Fibroblast of skin of left quadriceps (primary cell): Measurements from ENCODE around the gene SORCS3.
A peak's percentile ranks its signal among the peaks of the same experiment; 100 is the strongest.

Experiments used
- DNase-seq, 2 experiments: peaks; one replicate each; pipeline ENCODE4 v3.0.0-alpha.2; 2013; ENCODE audit warnings: low read depth in 2 of 2

Gene SORCS3

DNA sequence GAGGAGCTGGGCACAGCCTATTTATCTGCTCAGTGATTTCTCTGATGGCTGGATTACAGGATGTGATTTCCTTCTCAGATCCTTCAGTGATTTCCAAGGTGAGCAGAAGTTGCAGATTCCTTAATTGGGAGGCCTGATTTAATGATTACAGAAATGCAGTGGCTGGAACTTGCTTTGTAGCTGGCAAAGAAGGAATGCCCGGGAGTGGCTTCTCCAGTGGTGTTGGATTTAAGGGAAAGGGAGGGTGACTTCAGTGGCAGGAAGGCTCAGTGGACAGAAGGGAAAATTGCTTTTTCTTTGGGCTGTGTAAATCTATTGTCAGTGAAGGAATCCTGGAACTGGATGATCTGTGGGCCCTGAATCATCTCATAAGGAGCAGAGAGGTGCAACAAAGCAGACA lies 5.1 kb downstream of the SORCS3 start:
- no peak for DNase-seq

DNA sequence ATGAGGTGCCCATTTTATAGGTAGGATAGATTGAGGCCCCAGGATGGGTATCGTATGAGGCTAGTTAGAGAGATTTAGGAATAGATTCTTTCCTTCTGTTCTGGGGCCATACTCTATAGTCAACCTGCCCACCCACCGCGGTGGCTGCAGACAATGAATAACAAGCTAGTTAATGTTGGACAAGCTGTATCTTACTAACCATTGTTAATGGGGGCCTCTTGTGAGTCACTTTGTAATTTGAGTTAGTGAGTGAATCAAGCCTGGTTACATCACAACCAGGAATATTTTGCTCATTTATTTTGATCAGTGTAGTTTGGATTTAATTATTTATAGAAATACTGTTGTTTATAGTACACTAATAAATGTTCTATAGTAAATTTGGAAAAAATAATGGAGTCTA lies 7.3 kb downstream of the SORCS3 start:
- no peak for DNase-seq

DNA sequence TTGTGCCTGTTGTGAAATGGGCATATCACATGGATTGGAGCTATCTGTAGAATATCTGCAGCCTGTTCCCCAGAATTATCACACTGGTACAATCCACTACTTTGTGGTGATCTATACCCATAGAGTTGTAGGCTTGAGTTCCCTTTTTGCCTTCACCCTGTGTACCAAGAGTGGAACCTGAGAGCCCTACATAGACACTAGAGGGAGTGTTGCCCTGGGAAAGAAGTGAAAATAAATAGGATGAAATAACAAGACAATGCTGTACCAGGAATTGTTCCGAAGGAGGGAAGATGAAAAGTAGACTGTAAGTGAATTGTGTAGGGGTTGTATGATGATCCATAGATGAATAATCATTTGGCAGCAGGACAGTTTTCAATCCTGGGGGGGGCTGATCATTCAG lies 9.0 kb downstream of the SORCS3 start:
- no peak for DNase-seq

DNA sequence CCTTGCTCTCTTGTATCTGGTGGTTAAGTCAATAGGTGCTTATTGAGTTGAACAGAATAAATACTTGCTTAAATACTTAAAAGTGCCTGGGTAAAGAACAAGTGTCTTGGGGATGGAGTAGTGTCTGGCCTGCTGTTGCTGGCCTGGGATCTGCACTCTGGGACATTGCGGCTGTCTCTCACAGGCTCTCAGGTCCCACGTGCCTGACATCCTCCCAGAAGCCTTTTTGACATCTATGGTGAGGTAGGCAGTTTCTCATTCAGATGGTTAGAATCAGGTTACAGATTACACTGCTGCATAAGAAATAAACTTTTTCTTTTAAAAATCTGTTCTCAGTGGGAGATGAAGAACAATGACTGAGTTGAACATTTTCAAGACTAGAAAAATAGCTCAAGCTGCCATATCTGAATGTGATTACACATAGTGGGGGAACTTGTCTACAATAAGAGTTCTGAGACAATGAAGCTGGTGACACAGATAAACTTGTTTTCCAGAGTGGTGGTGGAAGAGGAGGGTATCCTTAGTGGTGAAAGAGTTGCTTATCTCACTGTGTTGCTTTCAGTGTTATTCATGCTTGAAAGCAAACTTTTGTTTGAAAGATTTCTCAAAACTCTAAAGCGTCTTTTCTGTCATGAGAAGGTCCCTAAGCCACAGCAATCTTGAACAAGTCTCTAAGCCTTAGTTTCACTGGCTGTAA lies 9.7 kb downstream of the SORCS3 start:
- DNase-seq: no peak

DNA sequence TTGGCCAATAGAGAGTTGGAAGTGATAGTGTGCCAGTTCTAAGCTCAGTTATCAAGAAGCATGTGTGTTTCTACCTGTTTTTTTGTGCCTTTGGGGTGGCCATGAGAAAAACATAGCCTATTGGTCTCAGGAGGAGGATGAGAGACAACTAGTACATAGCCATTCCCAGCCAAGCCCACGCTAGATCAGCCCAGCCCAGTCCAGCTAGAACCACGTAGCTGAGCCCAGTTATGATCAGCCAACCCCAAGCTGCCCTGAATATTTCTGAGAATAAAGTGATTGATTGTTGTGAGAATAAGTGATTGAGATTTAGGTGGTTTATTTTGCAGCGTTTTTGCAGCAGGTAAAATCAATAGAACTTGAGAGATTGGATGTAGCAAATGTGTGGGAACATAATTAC lies 15.9 kb downstream of the SORCS3 start:
- no peak for DNase-seq

DNA sequence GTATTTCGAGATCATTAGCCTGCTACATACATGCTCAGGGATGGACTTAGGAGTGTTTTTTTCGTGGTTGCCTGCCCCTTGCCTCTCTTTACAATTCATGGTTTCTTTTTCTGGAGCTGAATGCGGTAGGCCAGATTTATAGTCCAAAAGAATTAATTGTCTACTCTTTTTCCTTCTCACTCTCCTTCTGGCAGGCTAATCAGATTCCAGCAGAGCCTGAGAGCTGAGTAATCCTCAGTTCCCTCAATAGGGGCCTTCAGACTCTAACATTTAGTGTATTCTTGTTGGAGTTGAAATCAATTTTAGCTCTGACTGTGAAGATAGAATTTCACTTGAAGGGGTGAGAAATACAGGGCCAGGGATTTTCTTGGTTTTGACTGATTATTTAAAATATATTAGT lies 16.4 kb downstream of the SORCS3 start:
- DNase-seq: peak; percentile 8 to 12

DNA sequence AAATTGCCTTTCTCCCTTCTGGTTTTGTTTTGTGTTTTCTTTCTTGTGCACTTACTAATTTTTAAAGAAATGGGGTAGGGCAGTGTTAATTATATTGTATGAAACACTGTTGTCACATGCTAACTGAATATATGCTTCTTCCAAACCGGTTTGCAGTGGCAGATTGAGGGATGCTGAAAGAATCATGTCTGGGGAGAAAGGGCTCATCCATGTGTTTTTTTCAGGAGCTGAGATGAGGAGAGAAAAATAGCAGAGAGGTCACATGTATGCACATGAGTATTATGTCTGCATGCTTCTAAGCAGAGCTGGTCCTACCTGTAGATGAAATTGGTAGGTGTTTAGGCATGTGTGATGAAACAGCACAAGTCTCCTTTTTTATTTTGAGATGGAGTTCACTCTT lies 17.0 kb downstream of the SORCS3 start:
- no peak for DNase-seq

DNA sequence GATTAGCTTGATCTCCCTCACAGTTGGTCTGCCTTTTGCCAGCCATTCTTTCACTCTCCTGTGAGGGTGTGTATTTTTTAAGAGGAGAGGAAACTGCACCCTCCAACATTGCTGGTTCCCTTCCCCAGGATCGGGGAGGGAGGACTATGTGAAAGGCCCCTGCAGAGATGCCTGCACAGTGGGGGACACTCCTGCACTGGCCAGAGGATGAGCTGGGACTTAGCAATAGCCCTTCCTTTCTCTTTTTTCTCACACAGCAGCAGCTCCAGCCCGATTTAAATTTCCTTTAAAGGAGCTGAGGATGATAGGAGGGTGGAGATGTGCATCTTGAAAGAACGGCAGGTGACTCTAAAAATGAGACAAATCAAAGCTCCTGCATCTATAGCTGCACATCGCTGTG lies 18.7 kb downstream of the SORCS3 start:
- DNase-seq: no peak

DNA sequence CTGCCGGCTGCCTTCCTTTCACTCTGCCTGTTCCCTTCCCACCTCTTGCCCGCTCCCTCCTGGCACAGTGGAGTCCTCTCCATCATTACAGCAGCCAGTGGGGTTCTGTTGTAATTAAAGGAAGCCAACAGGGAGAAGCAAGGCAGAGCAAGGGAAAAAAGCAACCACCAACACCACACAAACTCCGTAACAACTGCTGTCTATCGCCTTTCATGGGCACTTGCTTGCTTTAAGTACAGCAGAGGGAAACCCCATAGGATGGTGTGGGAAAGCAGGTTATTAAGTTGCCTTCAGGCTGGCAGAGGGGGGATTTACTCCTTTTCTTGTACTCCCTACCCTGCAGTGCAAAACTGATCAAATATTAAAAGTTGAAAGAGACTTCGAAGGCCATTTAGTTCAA lies 22.0 kb downstream of the SORCS3 start:
- no peak for DNase-seq

DNA sequence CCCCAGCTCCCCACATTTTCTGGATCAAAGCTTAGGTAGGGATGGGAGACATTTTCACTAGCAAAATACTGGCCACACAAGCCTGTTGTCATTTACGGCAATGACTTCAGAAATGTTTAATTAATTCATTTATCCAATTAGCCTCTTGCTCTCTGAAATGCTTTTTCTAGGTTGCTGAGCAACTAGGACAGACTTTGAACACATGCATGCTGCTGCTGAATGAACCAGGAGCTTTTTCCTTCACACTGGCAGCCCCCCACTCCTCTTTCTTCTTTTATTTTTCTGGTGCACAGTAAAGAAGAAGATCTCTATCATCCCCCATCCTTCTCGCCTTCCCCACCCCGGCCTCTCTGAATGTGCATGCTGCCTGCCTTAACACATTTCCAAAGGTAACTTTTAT lies 22.5 kb downstream of the SORCS3 start:
- no peak for DNase-seq

DNA sequence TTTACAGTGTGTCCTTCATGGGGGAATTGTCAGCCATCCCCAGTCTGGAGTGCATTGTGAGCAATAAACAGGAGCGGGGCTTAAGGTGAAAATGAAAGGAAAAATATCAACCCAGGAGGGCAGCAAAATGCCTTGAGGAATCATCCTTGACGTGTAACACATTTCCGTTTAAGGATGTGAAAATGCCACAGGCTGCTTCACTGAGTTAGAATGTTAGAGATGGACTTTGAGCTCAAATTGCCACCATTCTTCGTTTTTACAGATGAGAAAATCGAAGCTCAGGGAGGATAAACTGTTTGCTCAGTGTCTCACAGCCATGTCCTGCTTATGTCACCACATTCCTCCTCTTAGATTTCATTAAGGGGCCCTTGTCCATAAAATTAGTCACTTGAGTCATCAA lies 23.1 kb downstream of the SORCS3 start:
- no peak for DNase-seq

DNA sequence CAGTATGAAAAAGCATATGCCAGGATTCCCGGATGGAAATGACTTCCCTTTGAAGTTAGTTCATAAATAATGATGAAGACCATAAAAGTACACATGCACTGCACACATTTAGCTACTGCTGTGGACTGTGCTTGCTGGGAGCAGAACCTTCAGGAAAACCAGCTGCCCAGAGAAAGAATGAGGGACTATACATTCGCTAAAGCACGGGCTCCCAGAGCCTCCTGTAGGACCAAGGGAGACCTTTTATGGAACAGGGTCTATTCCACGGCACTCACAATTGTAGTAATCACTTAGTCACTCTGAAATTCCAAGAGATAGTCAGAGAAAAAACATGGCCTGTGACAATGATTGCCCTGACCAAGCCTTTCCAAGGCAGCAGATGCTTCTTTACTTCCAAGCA lies 24.1 kb downstream of the SORCS3 start:
- no peak for DNase-seq

DNA sequence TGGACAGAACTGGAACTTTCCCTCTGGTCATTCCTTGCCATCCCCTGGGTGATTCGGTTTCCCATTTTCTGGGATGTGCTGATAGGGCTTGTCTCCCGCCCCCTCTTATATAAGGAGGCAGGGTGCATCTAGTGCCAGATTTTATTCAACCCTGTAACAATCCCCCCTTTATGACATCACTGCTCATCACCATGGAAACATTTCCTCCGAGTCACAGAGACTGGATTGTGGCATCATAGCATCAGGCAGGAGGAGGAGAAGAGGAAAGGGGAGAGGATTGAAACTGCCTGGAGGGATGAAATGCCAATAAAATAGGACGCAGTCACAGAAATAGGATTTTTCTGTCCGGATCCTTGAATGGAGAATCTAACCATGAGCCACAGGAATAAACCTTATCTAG lies 25.0 kb downstream of the SORCS3 start:
- DNase-seq: no peak

DNA sequence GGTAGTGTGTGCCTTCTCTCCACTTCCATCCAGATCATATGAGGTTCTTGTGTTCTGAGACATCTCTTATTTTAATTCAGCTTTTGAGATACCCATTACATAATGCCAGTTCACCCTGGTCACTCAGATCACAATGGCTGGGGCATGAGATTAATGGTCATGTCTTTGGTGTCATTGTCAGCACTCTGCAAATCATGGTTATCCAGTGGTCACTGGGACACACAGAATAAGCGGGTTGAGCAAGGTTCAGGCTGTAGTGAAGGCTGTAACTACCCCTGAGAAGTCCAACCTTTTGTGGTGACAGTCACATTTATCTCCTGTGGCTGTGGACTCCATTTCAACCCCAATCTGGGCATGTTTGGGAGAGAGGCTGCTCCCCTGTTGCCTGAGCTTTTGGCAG lies 35.8 kb downstream of the SORCS3 start:
- DNase-seq: no peak

DNA sequence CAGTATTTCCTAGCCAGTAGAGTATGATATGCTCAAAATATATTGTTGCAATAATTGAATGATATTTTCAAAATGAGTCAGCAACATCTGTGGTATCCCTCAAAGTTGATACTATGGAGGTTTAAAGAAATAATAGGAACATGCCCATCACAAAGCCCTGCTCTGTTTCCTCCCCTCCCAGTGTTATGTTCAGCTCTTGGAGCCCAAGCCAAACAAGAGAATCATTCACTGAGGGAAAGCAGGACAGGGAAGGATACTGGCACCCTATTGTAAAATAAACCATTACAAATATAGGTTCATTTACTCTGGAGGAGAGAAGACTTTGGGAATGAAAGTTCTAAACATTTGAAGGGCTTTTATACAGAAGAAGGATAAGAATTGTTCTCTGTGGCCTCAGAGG lies 37.6 kb downstream of the SORCS3 start:
- no peak for DNase-seq

DNA sequence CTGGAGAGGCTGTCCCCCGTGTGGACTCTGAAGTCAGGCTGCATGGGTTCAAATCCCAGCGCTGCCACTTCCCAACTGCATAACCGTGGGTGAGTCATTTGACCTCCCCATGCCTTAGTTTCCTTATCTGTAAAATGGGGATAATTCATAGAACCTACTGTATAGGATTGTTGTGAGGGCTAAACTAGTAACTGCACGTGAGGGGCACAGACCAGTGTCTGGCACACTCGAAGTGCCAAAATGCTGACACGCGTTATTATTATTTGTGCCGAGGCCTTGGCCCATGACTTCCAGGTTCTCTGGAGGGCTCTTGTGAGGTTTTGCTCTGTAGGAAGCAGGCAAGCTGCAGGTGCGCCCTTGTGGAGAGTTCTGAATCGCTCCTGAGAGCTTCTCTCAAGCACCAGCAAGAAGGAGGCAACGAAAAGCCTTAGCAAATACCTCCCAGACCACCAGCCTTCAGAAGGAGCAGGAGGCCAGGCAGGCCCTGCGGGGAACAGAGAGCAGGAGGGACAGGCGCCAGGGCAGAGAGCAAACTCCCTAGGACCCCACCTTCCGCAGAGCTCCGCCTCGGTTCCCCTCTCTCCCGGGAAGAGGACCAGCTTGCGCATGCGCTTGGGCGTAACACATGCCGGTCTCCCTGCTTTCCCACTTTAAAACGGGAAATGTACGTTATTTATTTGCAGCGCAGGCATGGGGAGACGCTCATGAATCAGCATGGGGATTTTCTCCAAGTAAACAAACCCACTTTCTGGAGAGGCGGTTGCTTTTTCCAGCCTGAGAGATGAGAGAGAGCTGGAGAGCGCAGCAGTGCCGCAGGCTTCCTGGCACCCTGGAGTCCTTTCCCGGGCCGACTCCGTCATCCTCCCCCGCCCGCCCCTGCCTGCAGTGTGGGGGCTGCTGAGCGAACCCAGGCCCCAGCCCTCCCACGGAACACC lies 39.6 kb downstream of the SORCS3 start:
- DNase-seq: peak; percentile 6 to 8

DNA sequence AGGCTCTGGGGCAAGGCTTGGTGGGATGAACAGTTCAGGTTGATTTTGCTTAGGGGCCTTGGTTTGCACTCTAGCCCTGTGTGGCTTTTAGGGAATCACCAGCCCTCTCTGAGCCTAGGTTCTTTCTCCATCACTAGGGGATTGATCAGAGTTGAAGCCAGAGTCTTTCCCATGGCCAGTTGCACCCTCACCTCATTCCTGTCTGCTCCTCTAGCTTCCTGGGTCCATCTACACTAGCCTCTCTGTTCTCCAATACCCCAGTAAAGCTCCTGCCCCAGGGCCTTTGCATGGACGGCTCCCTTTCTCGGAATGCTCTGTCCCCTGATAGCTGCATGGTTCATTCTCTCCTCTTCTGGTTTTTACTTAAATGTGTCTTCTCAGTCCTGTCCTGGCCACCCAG lies 40.4 kb downstream of the SORCS3 start:
- DNase-seq: no peak

DNA sequence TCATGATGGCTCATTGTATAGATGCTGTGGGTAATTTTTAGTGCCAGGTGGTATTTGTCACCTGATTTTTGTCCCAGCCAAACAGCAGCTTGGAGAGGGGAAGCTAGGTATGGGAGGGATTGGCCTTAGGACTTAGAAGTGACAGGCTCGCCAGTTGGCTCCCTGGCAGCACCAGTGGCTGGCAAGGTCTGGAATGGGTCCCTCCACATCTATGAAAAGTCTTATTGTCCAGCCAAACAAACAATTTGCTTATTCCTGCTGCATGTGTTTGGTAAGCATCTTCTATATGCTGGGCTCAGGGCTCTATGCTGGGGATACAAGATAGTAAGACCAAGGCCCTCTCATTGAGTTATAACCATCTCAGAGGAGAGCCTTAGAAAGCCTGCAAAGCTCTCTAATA lies 42.5 kb downstream of the SORCS3 start:
- no peak for DNase-seq

DNA sequence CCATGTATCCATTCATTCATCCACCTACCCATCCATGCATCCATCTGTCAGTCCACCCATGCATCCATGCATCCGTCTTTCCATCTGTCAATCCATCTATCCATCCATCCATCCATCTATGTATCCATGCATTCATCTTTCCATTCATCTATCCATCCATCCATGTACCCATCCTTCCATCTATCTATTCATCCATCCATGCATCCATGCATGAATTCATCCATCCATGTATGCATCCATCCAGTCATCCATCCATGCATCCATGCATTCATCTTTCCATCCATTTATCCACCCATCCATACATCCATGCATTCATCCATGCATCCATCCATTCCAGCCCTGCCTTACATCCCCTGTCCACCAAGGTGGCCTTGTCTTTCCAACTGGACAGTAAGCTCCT lies 45.7 kb downstream of the SORCS3 start:
- no peak for DNase-seq

DNA sequence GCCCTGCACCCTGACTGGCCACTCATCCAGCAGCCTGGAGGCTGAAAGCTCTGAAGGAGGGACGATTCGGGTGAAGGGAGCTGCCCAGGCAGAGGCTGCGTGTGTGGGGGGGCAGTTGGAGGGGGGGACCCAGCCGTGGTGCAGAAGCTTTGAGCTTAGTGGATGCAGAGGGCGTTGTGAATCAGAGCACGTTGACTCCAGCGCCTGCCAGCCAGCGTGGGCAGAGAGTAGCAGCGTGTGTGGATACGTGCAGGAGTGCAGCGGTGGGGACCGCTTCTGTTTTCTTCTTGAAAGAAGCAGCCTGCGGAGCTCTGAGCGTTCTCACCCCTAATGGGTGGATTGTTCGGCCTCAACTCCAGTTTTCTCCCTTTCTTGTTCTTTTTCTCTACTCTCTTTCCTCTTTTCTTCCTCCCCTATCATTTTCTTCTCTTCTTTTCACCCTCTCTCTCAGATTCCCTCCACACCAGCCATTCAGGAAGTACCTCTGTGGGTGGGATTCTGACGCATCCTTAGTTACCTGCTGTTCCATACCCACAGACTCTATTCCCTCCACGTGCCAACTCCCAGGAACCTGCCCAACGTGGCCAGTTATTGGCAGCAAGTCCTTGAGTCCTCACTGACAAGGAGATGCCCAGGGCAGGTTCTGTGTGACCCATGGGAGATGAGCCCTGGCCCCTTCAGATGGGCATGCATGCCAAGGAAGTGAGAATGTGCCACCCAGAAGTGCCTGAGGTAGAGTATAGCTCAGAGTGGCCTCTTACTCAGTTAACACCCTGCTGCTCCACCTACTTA lies 47.4 kb downstream of the SORCS3 start:
- no peak for DNase-seq

DNA sequence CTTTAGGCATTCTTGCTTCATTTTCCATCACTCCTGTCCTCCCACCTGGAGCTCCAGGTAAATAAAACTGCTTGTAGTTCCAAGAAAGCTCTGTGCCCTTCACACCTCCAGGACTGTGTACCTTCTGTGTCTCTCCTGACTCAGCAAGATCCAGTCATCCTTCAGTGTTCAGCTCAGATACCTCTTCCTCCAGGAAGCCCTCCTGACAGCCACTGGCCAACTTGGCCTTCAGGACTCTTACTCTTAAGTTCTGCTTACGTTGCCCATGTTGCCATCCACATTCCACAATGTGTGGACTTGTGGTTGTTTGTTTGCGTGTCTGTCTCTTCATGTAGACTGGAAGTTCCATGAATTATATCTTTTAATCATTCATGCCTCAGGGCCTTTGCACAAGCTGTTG lies 48.0 kb downstream of the SORCS3 start:
- DNase-seq: no peak

DNA sequence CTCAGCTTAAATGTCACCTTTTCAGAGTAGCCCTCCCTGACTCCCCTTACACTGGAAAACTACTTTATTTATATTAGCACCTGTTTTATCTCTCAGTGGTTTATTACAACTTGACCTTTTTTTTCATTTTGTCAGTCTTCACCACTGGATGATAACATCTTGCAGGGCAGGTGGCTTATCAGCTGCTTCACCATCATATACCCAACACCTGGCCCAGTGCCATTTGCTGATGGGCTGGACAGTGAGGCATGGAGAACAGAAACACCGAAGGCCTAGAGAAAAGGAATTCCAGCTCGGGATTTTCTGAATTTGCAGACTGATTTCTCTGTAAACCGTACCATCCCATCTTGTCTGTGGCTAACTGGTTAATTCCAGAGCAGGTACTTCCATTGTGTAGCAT lies 48.5 kb downstream of the SORCS3 start:
- no peak for DNase-seq

DNA sequence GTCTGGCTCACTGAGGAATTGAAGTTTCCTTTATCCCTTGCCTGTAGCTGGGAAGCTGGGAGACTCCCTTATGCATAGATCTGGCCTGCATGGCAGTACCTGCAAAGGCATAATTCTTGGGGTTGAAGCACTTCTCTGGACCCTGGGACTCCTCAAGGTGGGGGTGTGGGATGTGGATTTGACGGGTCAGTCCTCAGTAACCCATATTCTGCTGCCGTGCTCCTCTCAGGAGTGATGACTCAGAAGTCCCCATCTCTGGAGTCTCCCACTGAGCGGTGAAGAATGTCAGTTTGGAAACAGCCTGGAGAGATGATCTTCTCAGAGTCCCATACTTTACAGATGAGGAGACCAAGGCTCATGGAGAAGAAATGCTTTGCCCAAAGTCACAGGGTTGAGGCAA lies 49.0 kb downstream of the SORCS3 start:
- no peak for DNase-seq
